ENCODE data around the gene ITCH.

DNA sequence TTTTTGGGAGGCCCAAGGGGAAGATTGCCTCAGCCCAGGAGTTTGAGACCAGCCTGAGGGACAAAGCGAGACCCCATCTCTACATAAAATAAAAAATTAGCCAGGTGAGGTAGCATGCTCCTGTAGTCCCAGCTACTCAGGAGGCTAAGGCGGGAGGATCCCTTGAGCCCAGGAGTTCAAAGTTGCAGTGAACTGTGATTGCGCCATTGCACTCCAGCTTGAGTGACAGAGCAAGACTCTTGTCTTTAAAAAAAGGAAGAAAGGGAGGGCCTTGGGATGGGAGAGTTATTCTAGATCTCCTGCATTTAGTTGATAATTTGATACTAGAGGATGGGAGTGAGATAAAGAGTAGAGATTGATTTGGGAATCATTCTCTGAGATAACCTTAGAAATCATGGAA lies 68.1 kb downstream of the ITCH start:
- TF ChIP-seq, protein P1, sequence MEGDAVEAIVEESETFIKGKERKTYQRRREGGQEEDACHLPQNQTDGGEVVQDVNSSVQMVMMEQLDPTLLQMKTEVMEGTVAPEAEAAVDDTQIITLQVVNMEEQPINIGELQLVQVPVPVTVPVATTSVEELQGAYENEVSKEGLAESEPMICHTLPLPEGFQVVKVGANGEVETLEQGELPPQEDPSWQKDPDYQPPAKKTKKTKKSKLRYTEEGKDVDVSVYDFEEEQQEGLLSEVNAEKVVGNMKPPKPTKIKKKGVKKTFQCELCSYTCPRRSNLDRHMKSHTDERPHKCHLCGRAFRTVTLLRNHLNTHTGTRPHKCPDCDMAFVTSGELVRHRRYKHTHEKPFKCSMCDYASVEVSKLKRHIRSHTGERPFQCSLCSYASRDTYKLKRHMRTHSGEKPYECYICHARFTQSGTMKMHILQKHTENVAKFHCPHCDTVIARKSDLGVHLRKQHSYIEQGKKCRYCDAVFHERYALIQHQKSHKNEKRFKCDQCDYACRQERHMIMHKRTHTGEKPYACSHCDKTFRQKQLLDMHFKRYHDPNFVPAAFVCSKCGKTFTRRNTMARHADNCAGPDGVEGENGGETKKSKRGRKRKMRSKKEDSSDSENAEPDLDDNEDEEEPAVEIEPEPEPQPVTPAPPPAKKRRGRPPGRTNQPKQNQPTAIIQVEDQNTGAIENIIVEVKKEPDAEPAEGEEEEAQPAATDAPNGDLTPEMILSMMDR (IDR thresholded peaks at IDR 0.05): no peak
- no peak for TF ChIP-seq EP300 (IDR thresholded peaks at IDR 0.05; ENCODE audit: low read depth)

Data from transverse colon (tissue), 3 donors.